Sigmoid colon (tissue), 7 donors: ENCODE results near the gene CREB3L2. TPM values are rescaled to one million over a fixed set of nuclear protein-coding genes. Genes with fewer than 3 reads are reported as not detected.

Experiments
- DNase-seq: peaks from one replicate; pipeline ENCODE4 v3.0.0-alpha.2; 2019
- H3K27ac ChIP-seq, 4 donors: fragments of 200-600 bp; sonication (generic); one replicate each; pipeline ENCODE4 v1.5.1; 2016 to 2019; ENCODE audit warnings: mild to moderate bottlenecking in 1 of 4
- H3K27me3 ChIP-seq, 3 donors: fragments of 200-600 bp; sonication (generic); one replicate each; pipeline ENCODE4 v1.5.1; 2019; ENCODE audit warnings: mild to moderate bottlenecking in 1 of 3
- H3K36me3 ChIP-seq, 4 donors: fragments of 200-600 bp; sonication (generic); one replicate each; pipeline ENCODE4 v1.5.1; 2016 to 2019
- H3K4me1 ChIP-seq, 4 donors: fragments of 200-600 bp; sonication (generic); one replicate each; pipeline ENCODE4 v1.5.1; 2017 to 2019
- H3K4me3 ChIP-seq, 4 donors: fragments of 200-600 bp; sonication (generic); one replicate each; pipeline ENCODE4 v1.5.1; 2017 to 2019; ENCODE audit warnings: mild to moderate bottlenecking in 2 of 4, moderate library complexity in 1 of 4
- H3K9me3 ChIP-seq, 4 donors: fragments of 200-600 bp in 3 of 4; sonication (generic) in 3 of 4; one replicate each; pipeline versions ENCODE4 v1.5.1 to v1.6.1; 2013 to 2019
- EP300 ChIP-seq, 4 donors: sonication (generic); formaldehyde crosslinking; IDR thresholded peaks; one replicate each; pipeline ENCODE4 v1.6.1; 2017; ENCODE audit warnings: antibody characterized with exemption in 4 of 4
- POLR2A ChIP-seq, 2 donors: fragments of 450-650 bp; IDR thresholded peaks; one replicate each; pipeline ENCODE4 v1.6.1; 2016; ENCODE audit warnings: antibody characterized with exemption in 2 of 2, mild to moderate bottlenecking in 2 of 2, moderate library complexity in 2 of 2
- POLR2AphosphoS5 ChIP-seq, 4 donors: sonication (generic); formaldehyde crosslinking; IDR thresholded peaks; one replicate each; pipeline ENCODE4 v1.6.1; 2017; ENCODE audit warnings: antibody characterized with exemption in 4 of 4
- WGBS, 2 donors: extraction: QIAGEN DNeasy Blood & Tissue Kit; methylation state at CpG; one replicate each; pipeline ENCODE4 v1.1.7; 2013; 5-methylcytosine and 5-hydroxymethylcytosine counted together
- intact Hi-C: fragments of 100-400 bp; cut with DNase I; formaldehyde crosslinking; loops from one replicate; pipeline ENCODE4 v1.15.1; 2023
- polyA plus RNA-seq, 3 donors: library from polyadenylated mRNA; stranded (reverse); fragments of 200-250 nt; gene quantifications; one replicate each; pipeline ENCODE4 v1.2.3, GENCODE V29; 2013
- total RNA-seq, 4 donors: library from RNA; depleted of rRNA; stranded (reverse); fragments of >200 nt; gene quantifications; one replicate each; pipeline ENCODE4 v1.1.0, GENCODE V29; 2016
- TF ChIP-seq, protein P1 (sequence below), 4 experiments: fragments of 450-650 bp in 3 of 4; fragments of 200-600 bp in 1 of 4; IDR thresholded peaks; one replicate each; pipeline ENCODE4 v1.5.1; 2016 to 2019; ENCODE audit warnings: antibody characterized with exemption in 4 of 4, mild to moderate bottlenecking in 3 of 4, moderate library complexity in 2 of 4
- donor health status: healthy with polysubstance abuse.
- donor health status: Bipolar disorder and iron deficiency.
- donor health status: healthy.

CREB3L2 gene
- total and polyA plus RNA-seq, 7 donors = 3.0 to 41.3 (median 26.0) TPM

- Histone ChIP-seq H3K4me3 (no peak overlapping the region), H3K4me1 (peaks cover 0 to 100% (median 99%) of the 10 kb centered on the region in 4 donors), H3K36me3 (no peaks in the 10 kb centered on the region), H3K9me3 (no peaks in the 10 kb centered on the region), H3K27me3 (no peaks in the 10 kb centered on the region), H3K27ac (peak overlapping the region; percentile 68 to 99 (median 86))
- no peak for DNase-seq
- peak in 2 of 4 donors; percentile 26 to 58 for TF ChIP-seq POLR2AphosphoS5 (IDR thresholded peaks at IDR 0.05)
- no peak for TF ChIP-seq POLR2A (IDR thresholded peaks at IDR 0.05)
- intact Hi-C loops = no loop called here
- WGBS, 2 donors = 81 to 90% methylated on average over 7 of the region's 7 CpGs
These were observed 12.8 kb downstream of the CREB3L2 start for GRCh38 chr7:137989094-137989493.

- TF ChIP-seq, protein P1, sequence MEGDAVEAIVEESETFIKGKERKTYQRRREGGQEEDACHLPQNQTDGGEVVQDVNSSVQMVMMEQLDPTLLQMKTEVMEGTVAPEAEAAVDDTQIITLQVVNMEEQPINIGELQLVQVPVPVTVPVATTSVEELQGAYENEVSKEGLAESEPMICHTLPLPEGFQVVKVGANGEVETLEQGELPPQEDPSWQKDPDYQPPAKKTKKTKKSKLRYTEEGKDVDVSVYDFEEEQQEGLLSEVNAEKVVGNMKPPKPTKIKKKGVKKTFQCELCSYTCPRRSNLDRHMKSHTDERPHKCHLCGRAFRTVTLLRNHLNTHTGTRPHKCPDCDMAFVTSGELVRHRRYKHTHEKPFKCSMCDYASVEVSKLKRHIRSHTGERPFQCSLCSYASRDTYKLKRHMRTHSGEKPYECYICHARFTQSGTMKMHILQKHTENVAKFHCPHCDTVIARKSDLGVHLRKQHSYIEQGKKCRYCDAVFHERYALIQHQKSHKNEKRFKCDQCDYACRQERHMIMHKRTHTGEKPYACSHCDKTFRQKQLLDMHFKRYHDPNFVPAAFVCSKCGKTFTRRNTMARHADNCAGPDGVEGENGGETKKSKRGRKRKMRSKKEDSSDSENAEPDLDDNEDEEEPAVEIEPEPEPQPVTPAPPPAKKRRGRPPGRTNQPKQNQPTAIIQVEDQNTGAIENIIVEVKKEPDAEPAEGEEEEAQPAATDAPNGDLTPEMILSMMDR (IDR thresholded peaks at IDR 0.05) = no peak
- TF ChIP-seq POLR2A (IDR thresholded peaks at IDR 0.05) (no peak), POLR2AphosphoS5 (IDR thresholded peaks at IDR 0.05) (no peak), EP300 (IDR thresholded peaks at IDR 0.05) (no peak)
- DNase-seq = no peak
- H3K36me3 ChIP-seq = no peaks in the 10 kb centered on the region
- intact Hi-C loops = no loop called here
- peak overlapping the region; percentile 68 to 99 (median 86) for H3K27ac ChIP-seq
- no peaks in the 10 kb centered on the region for H3K27me3 ChIP-seq
- no peaks in the 10 kb centered on the region for H3K9me3 ChIP-seq
- no peak overlapping the region for H3K4me3 ChIP-seq
- peaks cover 0 to 100% (median 99%) of the 10 kb centered on the region in 4 donors for H3K4me1 ChIP-seq
- 57 to 76% methylated on average over 4 of the region's 4 CpGs for WGBS, 2 donors
These were observed 13.9 kb downstream of the CREB3L2 start for GRCh38 chr7:137987968-137988367.

GRCh38 chr7:137987563-137987962 lies 14.3 kb downstream of the CREB3L2 start:
- H3K4me3 ChIP-seq = no peak overlapping the region
- peaks cover 0 to 100% (median 99%) of the 10 kb centered on the region in 4 donors for H3K4me1 ChIP-seq
- no peaks in the 10 kb centered on the region for H3K27me3 ChIP-seq
- peak overlapping the region; percentile 68 to 99 (median 86) for H3K27ac ChIP-seq
- TF ChIP-seq EP300 (IDR thresholded peaks at IDR 0.05) (no peak), POLR2A (IDR thresholded peaks at IDR 0.05) (no peak), POLR2AphosphoS5 (IDR thresholded peaks at IDR 0.05) (no peak)
- TF ChIP-seq, protein P1 (IDR thresholded peaks at IDR 0.05) = no peak
- WGBS, 2 donors = 88 to 90% methylated on average over 5 of the region's 5 CpGs
- no peaks in the 10 kb centered on the region for H3K9me3 ChIP-seq
- H3K36me3 ChIP-seq = no peaks in the 10 kb centered on the region
- DNase-seq = no peak
- intact Hi-C loops = no loop called here

- no peaks in the 10 kb centered on the region for H3K9me3 ChIP-seq
- no peaks in the 10 kb centered on the region for H3K27me3 ChIP-seq
- no peak overlapping the region for H3K4me3 ChIP-seq
- H3K36me3 ChIP-seq = no peaks in the 10 kb centered on the region
- 85 to 86% methylated on average over 3 of the region's 3 CpGs for WGBS, 2 donors
- peak overlapping the region; percentile 68 to 99 (median 86) for H3K27ac ChIP-seq
- intact Hi-C loops = no loop called here
- TF ChIP-seq POLR2A (IDR thresholded peaks at IDR 0.05) (no peak), EP300 (IDR thresholded peaks at IDR 0.05) (no peak), POLR2AphosphoS5 (IDR thresholded peaks at IDR 0.05) (no peak)
- TF ChIP-seq, protein P1 (IDR thresholded peaks at IDR 0.05) = no peak
- no peak for DNase-seq
- peaks cover 0 to 99% (median 98%) of the 10 kb centered on the region in 4 donors for H3K4me1 ChIP-seq
These were observed 14.9 kb downstream of the CREB3L2 start for GRCh38 chr7:137987018-137987349.

GRCh38 chr7:137986252-137987017 lies 15.5 kb downstream of the CREB3L2 start:
- 72 to 83% methylated on average over 14 of the region's 14 CpGs for WGBS, 2 donors
- DNase-seq = peak; percentile 79

More at GRCh38 chr7:137986252-137987017, 15.5 kb downstream of the CREB3L2 start:
- no peak for TF ChIP-seq EP300 (IDR thresholded peaks at IDR 0.05)
- no peak for TF ChIP-seq POLR2A (IDR thresholded peaks at IDR 0.05)
- TF ChIP-seq POLR2AphosphoS5 (IDR thresholded peaks at IDR 0.05) = peak in 2 of 4 donors; percentile 36 to 37
- TF ChIP-seq, protein P1 (IDR thresholded peaks at IDR 0.05) = no peak
- Histone ChIP-seq H3K9me3 (no peaks in the 10 kb centered on the region), H3K4me1 (peaks cover 0 to 99% (median 98%) of the 10 kb centered on the region in 4 donors), H3K4me3 (no peak overlapping the region), H3K27me3 (no peaks in the 10 kb centered on the region), H3K27ac (peak overlapping the region; percentile 68 to 99 (median 86)), H3K36me3 (no peaks in the 10 kb centered on the region)
- intact Hi-C loops = no loop called here
